Stomach (tissue), 9 donors: ENCODE data around the gene CD86. TPM values are rescaled to one million over a fixed set of nuclear protein-coding genes. Genes with fewer than 3 reads are reported as not detected.

Source experiments
- DNase-seq, 2 donors: peaks; one replicate each; pipeline versions ENCODE4 v3.0.0 to v3.0.0-alpha.2; 2013 to 2019
- H3K27ac ChIP-seq, 5 donors: fragments of 200-600 bp in 4 of 5; sonication (generic) in 4 of 5; one replicate each; pipeline ENCODE4 v1.5.1; 2013 to 2019; ENCODE audit warnings: mild to moderate bottlenecking in 1 of 5, moderate library complexity in 1 of 5
- H3K27me3 ChIP-seq, 3 donors: fragments of 200-600 bp; sonication (generic); one replicate each; pipeline ENCODE4 v1.5.1; 2017 to 2019; ENCODE audit warnings: mixed run types in 1 of 3
- H3K36me3 ChIP-seq, 4 donors: fragments of 200-600 bp; sonication (generic); 1 replicate in 3 of 4; 2 replicates in 1 of 4; pipeline ENCODE4 v1.5.1; 2016 to 2019
- H3K4me1 ChIP-seq, 4 donors: fragments of 200-600 bp; sonication (generic); one replicate each; pipeline ENCODE4 v1.5.1; 2016 to 2019
- H3K4me3 ChIP-seq, 4 donors: fragments of 200-600 bp; sonication (generic) in 3 of 4; one replicate each; pipeline ENCODE4 v1.5.1; 2016 to 2019; ENCODE audit warnings: mild to moderate bottlenecking in 1 of 4
- H3K9me3 ChIP-seq, 4 donors: fragments of 200-600 bp; sonication (generic); one replicate each; pipeline ENCODE4 v1.5.1; 2016 to 2019
- EP300 ChIP-seq: sonication (generic); formaldehyde crosslinking; IDR thresholded peaks from one replicate; pipeline ENCODE4 v1.6.1; 2017; ENCODE audit warnings: antibody characterized with exemption
- POLR2A ChIP-seq, 4 donors: fragments of 450-650 bp; IDR thresholded peaks; one replicate each; pipeline ENCODE4 v1.6.1; 2016; ENCODE audit warnings: antibody characterized with exemption in 4 of 4, control low read depth in 2 of 4, mild to moderate bottlenecking in 1 of 4, moderate library complexity in 1 of 4
- POLR2AphosphoS5 ChIP-seq, 3 donors: sonication (generic); formaldehyde crosslinking; IDR thresholded peaks; one replicate each; pipeline ENCODE4 v1.6.1; 2016; ENCODE audit warnings: antibody characterized with exemption in 3 of 3
- WGBS, 5 donors: extraction: QIAGEN DNeasy Blood & Tissue Kit in 3 of 5; methylation state at CpG; one replicate each; pipeline versions ENCODE4 v1.1.5 to v1.1.7; 2013 to 2018; 5-methylcytosine and 5-hydroxymethylcytosine counted together
- intact Hi-C: fragments of 100-400 bp; cut with DNase I; formaldehyde crosslinking; loops from one replicate; pipeline ENCODE4 v1.15.1; 2023; ENCODE audit warnings: low total_unique reads
- polyA plus RNA-seq, 3 donors: library from polyadenylated mRNA; stranded (reverse); fragments of 200-250 nt; gene quantifications; one replicate each; pipeline ENCODE4 v1.2.3, GENCODE V29; 2013
- total RNA-seq, 5 donors: library from RNA; depleted of rRNA; stranded (reverse); fragments of >200 nt; gene quantifications; one replicate each; pipeline versions ENCODE4 v1.1.0 to v1.2.3, GENCODE V29; 2014 to 2016
- TF ChIP-seq, protein P1 (sequence below), 7 experiments: fragments of 450-650 bp in 4 of 7; fragments of 200-600 bp in 3 of 7; sonication (generic) in 3 of 7; IDR thresholded peaks; one replicate each; pipeline ENCODE4 v1.5.1; 2016 to 2019; ENCODE audit warnings: antibody characterized with exemption in 7 of 7, control low read depth in 2 of 7, mild to moderate bottlenecking in 1 of 7
- donor health status: healthy with polysubstance abuse.
- donor health status: Bipolar disorder and iron deficiency.
- donor health status: healthy.

Gene CD86
- total and polyA plus RNA-seq, 8 donors, result 0.29 to 16.9 (median 3.1) TPM; not detected in 1

DNA sequence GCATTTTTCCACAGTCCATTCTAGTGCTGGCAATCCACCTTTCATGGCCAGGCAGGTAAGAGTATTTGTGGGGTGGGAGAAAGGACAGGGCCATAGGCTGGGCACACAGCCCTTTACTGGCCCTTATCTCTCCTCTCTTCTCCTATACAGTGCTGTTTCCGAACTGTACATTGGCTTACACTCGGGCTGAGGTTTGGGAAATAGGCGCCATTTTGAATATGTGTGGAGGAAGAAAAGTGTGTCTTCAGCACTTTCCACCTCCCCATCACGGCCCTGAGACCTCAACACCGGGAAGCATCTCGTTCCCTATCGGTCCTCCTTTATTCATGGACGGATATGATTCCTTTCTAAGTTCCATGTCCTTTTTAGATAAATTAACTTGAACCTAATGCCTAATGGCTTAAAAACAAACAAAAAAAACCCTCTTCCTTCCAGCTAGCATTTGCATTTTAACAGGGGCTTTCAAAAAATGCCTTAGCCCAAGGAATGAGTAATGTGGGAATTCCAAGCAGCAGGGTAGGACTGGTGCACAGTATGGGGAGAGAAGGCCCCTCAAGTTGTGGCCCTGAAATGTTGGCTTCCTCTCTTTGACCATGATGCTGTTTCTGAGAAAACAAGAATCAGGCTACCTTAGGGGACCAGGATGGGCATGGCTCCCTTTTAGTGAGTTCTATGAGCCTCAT lies 24.5 kb downstream of the CD86 start:
- Histone ChIP-seq H3K4me3 (no peak overlapping the region), H3K9me3 (no peaks in the 10 kb centered on the region), H3K27me3 (no peaks in the 10 kb centered on the region), H3K36me3 (no peaks in the 10 kb centered on the region), H3K27ac (no peak overlapping the region), H3K4me1 (no peaks in the 10 kb centered on the region)
- no peak for TF ChIP-seq EP300
- TF ChIP-seq, protein P1, sequence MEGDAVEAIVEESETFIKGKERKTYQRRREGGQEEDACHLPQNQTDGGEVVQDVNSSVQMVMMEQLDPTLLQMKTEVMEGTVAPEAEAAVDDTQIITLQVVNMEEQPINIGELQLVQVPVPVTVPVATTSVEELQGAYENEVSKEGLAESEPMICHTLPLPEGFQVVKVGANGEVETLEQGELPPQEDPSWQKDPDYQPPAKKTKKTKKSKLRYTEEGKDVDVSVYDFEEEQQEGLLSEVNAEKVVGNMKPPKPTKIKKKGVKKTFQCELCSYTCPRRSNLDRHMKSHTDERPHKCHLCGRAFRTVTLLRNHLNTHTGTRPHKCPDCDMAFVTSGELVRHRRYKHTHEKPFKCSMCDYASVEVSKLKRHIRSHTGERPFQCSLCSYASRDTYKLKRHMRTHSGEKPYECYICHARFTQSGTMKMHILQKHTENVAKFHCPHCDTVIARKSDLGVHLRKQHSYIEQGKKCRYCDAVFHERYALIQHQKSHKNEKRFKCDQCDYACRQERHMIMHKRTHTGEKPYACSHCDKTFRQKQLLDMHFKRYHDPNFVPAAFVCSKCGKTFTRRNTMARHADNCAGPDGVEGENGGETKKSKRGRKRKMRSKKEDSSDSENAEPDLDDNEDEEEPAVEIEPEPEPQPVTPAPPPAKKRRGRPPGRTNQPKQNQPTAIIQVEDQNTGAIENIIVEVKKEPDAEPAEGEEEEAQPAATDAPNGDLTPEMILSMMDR (IDR thresholded peaks at IDR 0.05), result no peak
- DNase-seq, result no peak
- intact Hi-C loops, result no loop called here
- WGBS, 5 donors, result 90 to 95% (median 93%) methylated on average over 8 of the region's 8 CpGs

DNA sequence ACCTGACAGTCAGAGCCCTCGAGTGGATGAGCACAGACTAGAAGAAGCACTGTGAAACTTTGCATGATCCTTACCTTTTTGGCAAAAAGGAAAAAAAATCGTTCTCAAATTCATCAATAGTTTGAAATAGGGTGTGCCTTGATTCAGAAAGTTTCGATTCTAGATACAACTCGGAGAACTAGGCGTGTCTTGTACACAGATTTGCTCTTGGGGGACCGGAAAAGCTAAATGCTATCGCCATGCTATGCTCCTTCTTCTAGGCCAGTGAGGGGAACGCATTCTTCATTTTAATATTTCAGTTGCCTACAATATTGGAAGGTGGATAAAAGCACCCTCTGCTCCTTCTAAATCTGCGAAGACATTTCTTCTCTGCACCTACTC lies 25.0 kb downstream of the CD86 start:
- Histone ChIP-seq H3K27me3 (no peaks in the 10 kb centered on the region), H3K4me3 (no peak overlapping the region), H3K36me3 (no peaks in the 10 kb centered on the region), H3K4me1 (no peaks in the 10 kb centered on the region), H3K27ac (no peak overlapping the region), H3K9me3 (no peaks in the 10 kb centered on the region)
- no peak for DNase-seq
- TF ChIP-seq POLR2AphosphoS5 (IDR thresholded peaks at IDR 0.05) (no peak), EP300 (no peak), POLR2A (IDR thresholded peaks at IDR 0.05) (no peak)
- TF ChIP-seq, protein P1 (IDR thresholded peaks at IDR 0.05), result no peak
- WGBS, 5 donors, result 80 to 89% (median 84%) methylated on average over 9 of the region's 9 CpGs
- intact Hi-C loops, result no loop called here

DNA sequence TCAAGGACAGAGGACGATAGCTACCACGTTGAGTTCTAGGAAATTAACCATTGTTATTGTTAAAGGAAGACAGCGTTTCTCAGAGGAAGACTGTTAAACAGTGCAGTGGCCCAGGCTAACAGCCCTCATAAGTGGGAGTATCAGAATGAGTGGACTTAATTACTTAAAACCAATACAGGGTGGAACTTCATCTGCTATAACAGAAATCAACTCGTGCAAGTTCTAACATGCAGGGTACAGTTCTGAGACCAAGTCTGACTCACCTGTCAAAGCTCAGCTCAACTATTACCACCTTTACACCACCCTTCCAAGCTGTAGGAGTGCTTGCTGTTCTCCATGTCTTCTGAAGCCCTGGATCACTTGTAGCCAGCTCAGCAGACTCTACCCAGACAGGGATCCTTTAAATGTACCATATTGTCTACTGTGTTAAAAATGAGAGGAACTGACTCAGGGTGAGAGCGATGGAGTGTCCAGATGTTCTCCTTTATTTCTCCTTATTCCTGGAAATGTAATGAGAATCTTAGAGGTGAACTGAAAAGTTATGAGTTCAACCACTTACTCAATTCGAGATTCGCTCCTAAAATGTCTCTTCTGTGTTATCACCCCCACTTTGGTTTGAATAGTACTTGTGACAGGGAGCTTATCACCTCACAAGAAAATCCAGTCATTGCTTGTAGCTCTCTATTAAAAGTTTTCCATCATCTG lies 26.5 kb downstream of the CD86 start:
- WGBS, 5 donors, result 58 to 69% (median 67%) methylated on average over 7 of the region's 7 CpGs
- H3K4me3 ChIP-seq, result no peak overlapping the region
- no peaks in the 10 kb centered on the region for H3K9me3 ChIP-seq
- intact Hi-C loops, result no loop called here
- H3K36me3 ChIP-seq, result no peaks in the 10 kb centered on the region
- TF ChIP-seq POLR2A (IDR thresholded peaks at IDR 0.05), result no peak
- TF ChIP-seq, protein P1 (IDR thresholded peaks at IDR 0.05), result no peak
- no peak overlapping the region for H3K27ac ChIP-seq
- no peak for DNase-seq
- no peaks in the 10 kb centered on the region for H3K27me3 ChIP-seq
- no peaks in the 10 kb centered on the region for H3K4me1 ChIP-seq

DNA sequence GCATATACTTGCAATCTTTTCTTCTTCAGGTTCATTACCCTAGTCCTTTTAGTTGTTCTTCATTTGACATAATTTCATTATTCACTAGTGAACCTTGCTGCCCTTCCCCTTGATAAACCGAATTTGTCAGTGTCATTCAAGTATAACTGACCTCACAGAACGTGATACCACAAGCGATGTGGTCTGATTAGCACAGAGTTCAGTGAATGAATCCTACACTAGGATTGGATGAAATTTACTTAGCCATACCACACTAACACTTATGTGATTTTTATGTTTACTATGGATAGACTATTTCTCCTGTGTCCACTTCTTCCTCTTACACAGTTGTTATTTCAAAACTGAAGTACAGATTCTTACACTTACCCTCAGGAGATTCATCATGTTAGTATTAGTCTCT lies 27.2 kb downstream of the CD86 start:
- Histone ChIP-seq H3K27me3 (no peaks in the 10 kb centered on the region), H3K27ac (no peak overlapping the region), H3K4me3 (no peak overlapping the region), H3K4me1 (no peaks in the 10 kb centered on the region), H3K9me3 (no peaks in the 10 kb centered on the region), H3K36me3 (no peaks in the 10 kb centered on the region)
- no peak for DNase-seq
- no peak for TF ChIP-seq POLR2AphosphoS5 (IDR thresholded peaks at IDR 0.05)
- TF ChIP-seq EP300, result no peak
- TF ChIP-seq, protein P1 (IDR thresholded peaks at IDR 0.05), result no peak
- no peak for TF ChIP-seq POLR2A (IDR thresholded peaks at IDR 0.05)
- 40 to 56% (median 55%) methylated on average over 3 of the region's 3 CpGs for WGBS, 5 donors
- intact Hi-C loops, result no loop called here
